Kidney (tissue), 14 donors: ENCODE results near the gene ALPI. TPM values are rescaled to one million over a fixed set of nuclear protein-coding genes. Genes with fewer than 3 reads are reported as not detected.
A peak's percentile ranks its signal among the peaks of the same experiment; 100 is the strongest.

Experiments
- DNase-seq, 5 donors: peaks; one replicate each; pipeline ENCODE4 v3.0.0-alpha.2; 2013 to 2020
- FAIRE-seq: peaks from 2 replicates; lab custom pipeline; 2012; peaks lifted over from hg19 to GRCh38; lab: Jason Lieb, UNC
- H3K27ac ChIP-seq, 2 donors: one replicate each; pipeline ENCODE4 v1.7.0; 2013; ENCODE audit warnings: low read depth in 2 of 2, low read length in 2 of 2, inconsistent platforms in 1 of 2
- H3K27me3 ChIP-seq: one replicate; pipeline ENCODE4 v1.7.1; 2013; ENCODE audit warnings: low read length, inconsistent platforms; ENCODE audit not compliant: control insufficient read depth, insufficient read depth
- H3K36me3 ChIP-seq, 3 donors: one replicate each; pipeline versions ENCODE4 v1.7.0 to v1.7.1; 2013; ENCODE audit warnings: low read length in 3 of 3, control low read depth in 1 of 3, inconsistent platforms in 1 of 3; ENCODE audit not compliant: insufficient read depth in 3 of 3, control insufficient read depth in 2 of 3
- H3K4me1 ChIP-seq, 3 donors: one replicate each; pipeline versions ENCODE4 v1.7.0 to v1.7.1; 2013; ENCODE audit warnings: low read length in 3 of 3, inconsistent platforms in 1 of 3, low read depth in 1 of 3; ENCODE audit not compliant: control insufficient read depth in 2 of 3, insufficient read depth in 2 of 3
- H3K4me3 ChIP-seq, 3 donors: one replicate each; pipeline versions ENCODE4 v1.7.0 to v1.8.1; 2013; ENCODE audit warnings: low read length in 3 of 3, control low read depth in 1 of 3, inconsistent platforms in 1 of 3
- H3K9ac ChIP-seq, 3 donors: one replicate each; pipeline versions ENCODE4 v1.7.0 to v1.7.1; 2013; ENCODE audit warnings: low read length in 3 of 3, control low read depth in 1 of 3, inconsistent platforms in 1 of 3
- H3K9me3 ChIP-seq, 3 donors: one replicate each; pipeline versions ENCODE4 v1.7.0 to v1.7.1; 2013; ENCODE audit warnings: low read length in 3 of 3, control low read depth in 1 of 3, inconsistent platforms in 1 of 3; ENCODE audit not compliant: control insufficient read depth in 2 of 3, insufficient read depth in 1 of 3
- intact Hi-C: fragments of 100-400 bp; cut with DNase I; formaldehyde crosslinking; loops from one replicate; pipeline ENCODE4 v1.11.1; 2022
- polyA plus RNA-seq: library from polyadenylated mRNA; stranded (reverse); fragments of 350-450 nt; fragmentation: Illumina TruSeq; extraction: RNeasy Lipid Tissue Mini Kit (QIAGEN cat#74804); gene quantifications from one replicate; pipeline ENCODE4 v1.2.3, GENCODE V29; 2014; ENCODE audit warnings: low read depth, low replicate concordance; ENCODE audit not compliant: insufficient read depth
- total RNA-seq: library from RNA; stranded (reverse); fragmentation: NEBNext Ultra II Directional; extraction: Animal tissue kit (Norgen Biotek cat#: 25700); gene quantifications from one replicate; pipeline ENCODE4 v1.2.1, GENCODE V29; 2021
- TF ChIP-seq, protein P1 (sequence below): IDR thresholded peaks from 3 replicates; pipeline ENCODE4 v1.5.1; 2012; ENCODE audit warnings: mild to moderate bottlenecking, moderate library complexity, borderline replicate concordance; ENCODE audit not compliant: insufficient read depth; ENCODE audit errors: extremely low read depth
- donor health status: control.
- donor health status: control.
- donor health status: control.
- donor health status: control.
- donor health status: control.
- donor health status: DM: yes; HTN: yes; CAD: no.
- donor health status: Normal renal cell carcinoma (clear cell type).

The ALPI gene
- total and polyA plus RNA-seq, 2 donors from 2014 or later = 0.09 to 0.49 TPM

DNA sequence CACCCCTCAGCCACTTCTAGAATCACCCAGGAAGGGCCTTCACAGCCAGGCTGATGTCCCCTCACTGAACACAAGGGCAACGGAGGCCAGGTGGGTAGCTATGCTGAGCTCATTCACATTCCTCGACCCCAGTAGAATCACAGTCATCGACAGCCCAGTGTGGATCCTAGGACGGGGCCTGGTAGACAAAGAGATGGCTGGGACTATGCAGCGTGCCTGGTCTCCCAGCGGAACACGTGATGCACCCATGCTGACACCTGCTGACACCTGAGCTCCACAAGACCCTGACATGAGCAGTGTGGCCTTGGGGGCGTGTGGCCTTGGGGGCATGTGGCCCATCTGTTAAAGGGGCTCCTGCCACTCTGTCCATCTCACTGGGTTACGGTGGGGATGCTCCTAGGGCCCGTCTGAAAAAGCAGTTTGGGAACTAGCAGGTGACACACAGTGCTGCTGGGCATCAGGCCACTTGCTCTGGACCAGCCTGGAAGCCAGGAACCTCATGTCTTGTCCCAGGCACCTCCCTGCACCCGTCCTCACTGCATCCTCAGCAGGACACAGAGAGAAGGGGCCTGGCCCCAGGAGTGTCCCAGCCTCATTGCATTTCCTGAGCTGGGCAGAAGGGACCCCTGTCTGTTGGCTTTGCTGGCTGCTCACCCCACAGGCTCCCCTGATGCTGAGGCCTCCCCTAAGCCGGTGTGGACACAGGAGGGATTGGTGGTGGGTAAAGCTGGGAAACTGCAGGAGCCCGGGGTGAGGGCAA lies 22.0 kb downstream of the ALPI start:
- H3K9me3 ChIP-seq = no peaks in the 10 kb centered on the region
- no peak overlapping the region for H3K27ac ChIP-seq
- peak in 1 of 5 donors; percentile 37 for DNase-seq
- FAIRE-seq = no peak
- TF ChIP-seq, protein P1, sequence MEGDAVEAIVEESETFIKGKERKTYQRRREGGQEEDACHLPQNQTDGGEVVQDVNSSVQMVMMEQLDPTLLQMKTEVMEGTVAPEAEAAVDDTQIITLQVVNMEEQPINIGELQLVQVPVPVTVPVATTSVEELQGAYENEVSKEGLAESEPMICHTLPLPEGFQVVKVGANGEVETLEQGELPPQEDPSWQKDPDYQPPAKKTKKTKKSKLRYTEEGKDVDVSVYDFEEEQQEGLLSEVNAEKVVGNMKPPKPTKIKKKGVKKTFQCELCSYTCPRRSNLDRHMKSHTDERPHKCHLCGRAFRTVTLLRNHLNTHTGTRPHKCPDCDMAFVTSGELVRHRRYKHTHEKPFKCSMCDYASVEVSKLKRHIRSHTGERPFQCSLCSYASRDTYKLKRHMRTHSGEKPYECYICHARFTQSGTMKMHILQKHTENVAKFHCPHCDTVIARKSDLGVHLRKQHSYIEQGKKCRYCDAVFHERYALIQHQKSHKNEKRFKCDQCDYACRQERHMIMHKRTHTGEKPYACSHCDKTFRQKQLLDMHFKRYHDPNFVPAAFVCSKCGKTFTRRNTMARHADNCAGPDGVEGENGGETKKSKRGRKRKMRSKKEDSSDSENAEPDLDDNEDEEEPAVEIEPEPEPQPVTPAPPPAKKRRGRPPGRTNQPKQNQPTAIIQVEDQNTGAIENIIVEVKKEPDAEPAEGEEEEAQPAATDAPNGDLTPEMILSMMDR = no peak
- intact Hi-C loops = no loop called here
- H3K36me3 ChIP-seq = no peaks in the 10 kb centered on the region
- no peak overlapping the region for H3K4me3 ChIP-seq
- no peaks in the 10 kb centered on the region for H3K4me1 ChIP-seq
- H3K27me3 ChIP-seq = no peaks in the 10 kb centered on the region
- no peak overlapping the region for H3K9ac ChIP-seq

GRCh38 chr2:232478571-232479340 lies 22.8 kb downstream of the ALPI start:
- peak in 2 of 5 donors; percentile 38 to 65 for DNase-seq
- TF ChIP-seq, protein P1 = no peak
- Histone ChIP-seq H3K27ac (no peak overlapping the region), H3K27me3 (no peaks in the 10 kb centered on the region), H3K36me3 (no peaks in the 10 kb centered on the region), H3K4me1 (no peaks in the 10 kb centered on the region), H3K9me3 (no peaks in the 10 kb centered on the region), H3K9ac (no peak overlapping the region), H3K4me3 (no peak overlapping the region)
- intact Hi-C loops = no loop called here
- no peak for FAIRE-seq

- TF ChIP-seq, protein P1 = no peak
- no peak for FAIRE-seq
- Histone ChIP-seq H3K9me3 (no peaks in the 10 kb centered on the region), H3K4me1 (no peaks in the 10 kb centered on the region), H3K27ac (no peak overlapping the region), H3K9ac (no peak overlapping the region), H3K36me3 (no peaks in the 10 kb centered on the region), H3K27me3 (peaks cover 4% of the 10 kb centered on the region), H3K4me3 (no peak overlapping the region)
- DNase-seq = peak in 3 of 5 donors; percentile 19 to 60 (median 41)
- intact Hi-C loops = no loop called here
Measured at GRCh38 chr2:232479341-232480200, 23.6 kb downstream of the ALPI start.
